GM18520 (cell line): Measurements from ENCODE around the gene LPXN.

ENCODE experiments used
- ATAC-seq: cut with Tn5 transposase; IDR thresholded peaks from one replicate; pipeline ENCODE4 v1.9.1; 2021; ENCODE audit not compliant: unreplicated experiment

LPXN gene

GRCh38 chr11:58575377-58576020, at the start of gene LPXN:
LPXN (minus strand) TSS chr11:58575856; CDS start chr11:58575772, 84 bp downstream.
- peak; percentile 9 for ATAC-seq

- ATAC-seq = no peak
Observed at GRCh38 chr11:58625086-58625485, 49.4 kb upstream of the LPXN start.

DNA sequence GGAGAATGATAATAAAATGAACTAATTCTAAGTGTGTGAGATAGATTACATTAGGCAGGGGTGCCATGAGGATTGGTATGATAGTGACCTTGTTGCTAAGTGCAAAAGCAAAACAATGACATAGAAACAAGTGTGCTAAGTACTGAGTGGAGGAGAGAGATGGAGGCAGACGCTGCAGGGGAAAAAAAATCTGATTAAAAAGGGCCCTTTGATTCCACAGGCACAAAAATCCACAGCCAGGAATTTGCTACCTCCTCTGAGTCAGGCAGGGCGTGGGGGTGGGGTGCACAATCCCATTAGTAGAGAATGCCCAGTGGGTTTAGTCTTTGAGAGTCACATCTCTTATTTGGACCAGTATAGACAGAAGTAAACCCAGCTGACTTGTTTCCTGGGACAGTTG, 46.7 kb upstream of the LPXN start, which contains the start of gene CNTF:
Gene CNTF, plus strand, starts transcription at position 322 of the 400 bp plus-strand sequence. CDS start 88 bp downstream, outside the sequence.
- no peak for ATAC-seq

DNA sequence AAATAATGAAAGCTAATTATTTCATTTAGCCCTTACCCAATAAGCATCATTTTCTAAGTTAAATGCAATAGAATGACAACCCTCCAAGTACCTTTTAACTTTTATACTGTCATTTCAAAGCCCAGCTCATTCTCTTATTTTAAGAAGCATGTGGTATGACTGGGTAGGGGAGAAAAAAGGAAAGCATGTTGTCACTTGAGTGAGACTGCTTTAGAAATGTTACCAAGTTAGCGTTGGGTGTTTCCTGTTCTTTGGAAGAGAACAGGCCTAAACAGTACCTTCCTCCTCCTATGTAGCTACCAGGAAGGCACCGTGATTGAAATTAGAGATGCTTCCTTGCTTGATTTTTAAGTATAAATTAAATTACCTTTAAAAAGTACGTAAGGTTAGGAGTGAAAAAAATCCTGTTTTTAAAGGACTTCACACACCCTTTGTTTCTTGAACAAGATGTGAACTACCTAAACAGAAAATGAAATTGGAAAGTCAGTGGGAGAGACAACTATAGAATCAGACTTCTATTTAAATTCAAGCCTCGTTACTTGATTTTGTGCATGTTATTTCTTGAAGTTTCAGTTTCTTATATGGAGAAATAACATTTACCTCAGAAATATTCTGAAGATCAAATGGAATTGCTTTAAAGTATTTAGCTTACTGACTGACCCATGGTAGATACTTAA, 46.1 kb upstream of the LPXN start:
- no peak for ATAC-seq

GRCh38 chr11:58617976-58618557, 42.4 kb upstream of the LPXN start:
- ATAC-seq = no peak

- ATAC-seq = no peak
Observed at GRCh38 chr11:58616594-58616993, 40.9 kb upstream of the LPXN start.

GRCh38 chr11:58615559-58615958, 39.9 kb upstream of the LPXN start:
- ATAC-seq = no peak

- no peak for ATAC-seq
Observed at GRCh38 chr11:58613228-58613627, 37.6 kb upstream of the LPXN start.

- ATAC-seq = no peak
Observed at GRCh38 chr11:58609723-58610122, 34.1 kb upstream of the LPXN start.

DNA sequence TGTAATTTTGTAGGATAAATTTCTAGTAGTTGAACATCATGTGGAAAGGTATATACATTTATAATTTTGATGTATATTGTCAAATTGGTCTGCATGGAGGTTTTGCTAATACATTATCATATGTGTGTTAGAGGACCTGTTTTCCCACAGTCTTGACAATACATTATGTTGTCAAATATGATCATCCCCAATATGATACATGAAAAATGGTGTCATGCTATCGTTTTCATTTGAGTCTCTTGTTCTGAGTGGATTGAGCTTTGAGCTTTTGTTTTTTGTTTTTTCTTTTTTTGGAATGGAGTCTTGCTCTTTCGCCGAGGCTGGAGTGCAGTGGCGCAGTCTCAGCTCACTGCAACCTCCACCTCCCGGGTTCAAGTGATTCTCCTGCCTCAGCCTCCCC, 32.7 kb upstream of the LPXN start:
- ATAC-seq = no peak

DNA sequence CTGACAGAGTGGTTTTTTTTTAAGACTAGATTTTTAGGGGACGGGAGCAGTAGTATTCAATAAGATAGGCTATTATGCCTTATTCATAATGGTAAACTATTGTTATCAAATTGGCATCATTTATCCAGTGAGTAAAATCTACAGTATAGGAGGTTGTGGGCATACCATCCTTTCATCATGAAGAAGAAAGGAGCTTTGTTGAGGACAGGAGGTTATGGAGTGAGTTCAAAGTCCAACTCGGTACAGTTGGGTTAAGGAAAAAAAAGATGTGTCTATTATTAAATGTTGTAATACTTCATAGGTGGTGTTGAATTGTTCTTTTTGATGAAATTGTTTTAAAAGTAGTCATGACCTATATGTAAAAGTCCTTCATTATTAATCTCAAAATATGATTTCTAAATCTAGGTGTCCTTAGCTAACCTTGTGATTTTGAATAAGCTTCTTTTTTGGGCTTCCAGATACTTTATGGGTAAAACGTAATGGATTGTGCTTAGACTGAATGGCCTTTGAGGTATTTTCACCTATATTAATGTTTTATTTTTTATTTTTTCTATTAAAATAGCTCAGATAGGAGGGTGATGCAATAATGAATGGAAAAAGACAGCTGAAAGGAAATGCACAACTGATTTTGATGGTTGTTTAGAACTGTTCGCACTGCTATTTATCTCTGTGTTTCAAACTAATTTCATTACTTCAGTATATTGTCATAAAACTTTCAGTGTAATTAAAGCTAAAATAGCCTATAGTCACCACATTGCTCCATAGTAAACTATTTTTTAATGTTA, 31.5 kb upstream of the LPXN start:
- ATAC-seq = no peak

- ATAC-seq = no peak
Observed at GRCh38 chr11:58600510-58600909, 24.9 kb upstream of the LPXN start.

DNA sequence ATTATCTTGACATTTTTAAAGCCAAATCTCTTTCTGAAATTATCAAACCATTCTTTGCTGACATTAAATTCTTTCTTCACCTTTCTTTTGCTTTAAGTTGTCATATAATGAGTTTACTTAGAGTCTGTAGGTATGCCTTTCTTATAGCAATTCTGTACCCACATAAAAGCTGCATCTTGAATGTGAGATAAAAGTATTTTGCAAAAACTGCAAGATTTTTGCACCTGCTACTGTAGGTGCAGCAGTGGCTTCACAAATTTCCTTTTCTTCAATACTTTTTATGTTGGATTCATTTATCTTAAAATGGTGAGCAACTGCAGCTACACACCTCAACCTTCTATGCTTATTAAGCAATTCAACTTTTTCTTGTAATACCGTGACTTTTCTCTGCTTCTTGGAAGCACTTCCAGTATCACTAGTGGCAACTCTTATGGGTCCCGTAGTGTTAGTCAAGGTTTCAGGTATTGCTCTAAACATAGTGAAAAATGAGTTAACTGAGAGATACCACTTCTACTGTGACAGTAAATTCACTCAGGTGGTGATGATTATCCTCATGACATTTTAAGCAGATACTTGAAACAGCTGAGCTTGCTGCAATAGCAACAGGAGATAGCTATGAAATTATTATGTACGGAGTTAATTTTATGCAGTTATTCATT, 22.0 kb upstream of the LPXN start:
- no peak for ATAC-seq

- ATAC-seq = no peak
Observed at GRCh38 chr11:58596621-58597020, 21.0 kb upstream of the LPXN start.

GRCh38 chr11:58594826-58595225, 19.2 kb upstream of the LPXN start:
- ATAC-seq = no peak

- no peak for ATAC-seq
Observed at GRCh38 chr11:58592760-58593472, 17.3 kb upstream of the LPXN start.

- no peak for ATAC-seq
Observed at GRCh38 chr11:58591659-58592058, 16.0 kb upstream of the LPXN start.

- ATAC-seq = no peak
Observed at GRCh38 chr11:58586998-58587397, 11.3 kb upstream of the LPXN start.

- ATAC-seq = no peak
Observed at GRCh38 chr11:58582437-58582836, 6.8 kb upstream of the LPXN start.

DNA sequence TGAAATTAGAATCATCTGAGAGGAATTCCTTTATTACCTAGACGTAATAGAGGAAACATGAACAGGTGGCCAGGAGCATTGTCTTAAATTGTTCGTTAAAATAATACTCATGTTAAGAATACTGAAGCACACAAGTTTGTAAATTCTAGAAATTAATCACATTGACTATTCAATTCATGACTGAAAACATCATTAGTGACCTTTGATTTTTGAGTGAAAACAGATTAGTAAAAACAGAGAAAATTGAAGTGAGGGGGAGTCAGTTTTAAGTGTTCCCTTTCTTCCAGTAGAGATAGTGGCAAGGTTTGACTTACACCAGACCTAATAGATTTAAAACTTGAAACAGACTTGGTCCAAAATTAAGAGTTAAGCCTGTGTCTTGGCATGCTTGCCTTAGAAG, 4.7 kb upstream of the LPXN start:
- no peak for ATAC-seq
